HepG2 (cell line): ENCODE measurements around the gene CD58. TPM values are rescaled to one million over a fixed set of nuclear protein-coding genes. Genes with fewer than 3 reads are reported as not detected.

Experiments
- ATAC-seq: fragments of 200-7000 bp; cut with Tn5 transposase; 3 replicates; pipeline ENCODE4 v1.9.1; 2020; ENCODE audit warnings: mild to moderate bottlenecking, moderate library complexity
- BruUV-seq: library from RNA; stranded (reverse); fragments of 400-500 nt; replicated peaks from 2 replicates; lab custom pipeline; 2021; lab: Mats Ljungman, UMichigan
- CTCF ChIA-PET: fragments of 300-600 bp; formaldehyde crosslinking; extraction: SDS; loops from one replicate; lab custom pipeline; 2021; ENCODE audit warnings: low total read pairs, inconsistent platforms, low intra/inter-chr PET ratio; lab: Yijun Ruan, JAX
- POLR2A ChIA-PET: fragments of 350-600 bp; sonication (Branson Sonifier 250); formaldehyde crosslinking; loops from one replicate; lab custom pipeline; 2020; ENCODE audit warnings: antibody characterized with exemption, inconsistent platforms; lab: Yijun Ruan, JAX
- DNase-seq: peaks from one replicate; pipeline ENCODE4 v3.0.0-alpha.2; 2015; ENCODE audit warnings: low spot score
- FAIRE-seq: peaks from 3 replicates; lab custom pipeline; 2011; peaks lifted over from hg19 to GRCh38; lab: Jason Lieb, UNC
- H2AFZ ChIP-seq: one replicate; pipeline ENCODE4 v1.6.1; 2011; ENCODE audit warnings: low read length, inconsistent platforms
- H3K27ac ChIP-seq: fragments of 300-600 bp; 3 replicates; pipeline ENCODE4 v1.8.0; 2011; ENCODE audit warnings: mixed run types, mild to moderate bottlenecking, mixed read lengths, low read length, inconsistent platforms; ENCODE audit not compliant: insufficient read depth; ENCODE audit errors: extremely low read length
- H3K27me3 ChIP-seq, 2 experiments: fragments of 200-600 bp in 1 of 2; 2 replicates in 1 of 2; 3 replicates in 1 of 2; pipeline versions ENCODE4 v1.6.0 to v1.8.0; 2011; ENCODE audit warnings: low read length in 2 of 2, mild to moderate bottlenecking in 2 of 2, moderate library complexity in 2 of 2, inconsistent platforms in 1 of 2; ENCODE audit not compliant: insufficient read depth in 2 of 2, control insufficient read depth in 1 of 2
- H3K36me3 ChIP-seq, 2 experiments: fragments of 200-600 bp in 1 of 2; replicated peaks in 1 of 2; 2 replicates in 1 of 2; 3 replicates in 1 of 2; pipeline versions ENCODE4 v1.5.1 to v1.8.0; 2011; ENCODE audit warnings: low read length in 2 of 2, inconsistent platforms in 1 of 2; ENCODE audit not compliant: insufficient read depth in 2 of 2, control insufficient read depth in 1 of 2
- H3K4me1 ChIP-seq: 2 replicates; pipeline ENCODE4 v1.5.1; 2012; ENCODE audit warnings: low read length, inconsistent platforms; ENCODE audit not compliant: insufficient read depth
- H3K4me2 ChIP-seq: 2 replicates; pipeline ENCODE4 v1.6.0; 2011; ENCODE audit warnings: low read depth, low read length, inconsistent platforms
- H3K4me3 ChIP-seq, 3 experiments: fragments of 200-600 bp in 1 of 3; sonication (generic), shearing (Covaris generic) in 1 of 3; replicated peaks in 1 of 3; 2 replicates each; pipeline ENCODE4 v1.5.1; 2011 to 2016; ENCODE audit warnings: low read length in 3 of 3, inconsistent platforms in 2 of 3, low read depth in 2 of 3, mild to moderate bottlenecking in 2 of 3, control low read depth in 1 of 3, mixed read lengths in 1 of 3; ENCODE audit not compliant: insufficient read depth in 1 of 3
- H3K79me2 ChIP-seq: one replicate; pipeline ENCODE4 v1.6.1; 2011; ENCODE audit warnings: low read length, inconsistent platforms; ENCODE audit not compliant: insufficient read depth
- H3K9ac ChIP-seq: 2 replicates; pipeline ENCODE4 v1.6.0; 2011; ENCODE audit warnings: mild to moderate bottlenecking, low read depth, low read length, inconsistent platforms; ENCODE audit not compliant: insufficient read depth
- H3K9me3 ChIP-seq: 2 replicates; pipeline ENCODE4 v1.5.1; 2012; ENCODE audit warnings: mild to moderate bottlenecking, low read length
- H4K20me1 ChIP-seq: 2 replicates; pipeline ENCODE4 v1.6.0; 2011; ENCODE audit warnings: inconsistent platforms, mild to moderate bottlenecking, low read length, moderate library complexity; ENCODE audit not compliant: insufficient read depth
- FOSL2 ChIP-seq: sonication (generic); formaldehyde crosslinking; IDR thresholded peaks from 2 replicates; pipeline ENCODE4 v1.4.0; 2020; ENCODE audit warnings: missing genetic modification reagents
- FOXA1 ChIP-seq, 2 experiments: fragments of 450-650 bp in 1 of 2; sonication (generic) in 1 of 2; formaldehyde crosslinking in 1 of 2; IDR thresholded peaks; 2 replicates each; pipeline versions ENCODE4 v1.4.0 to v1.6.1; 2016 to 2020; ENCODE audit warnings: missing genetic modification reagents in 1 of 2
- FOXC1 ChIP-seq: sonication (generic); formaldehyde crosslinking; IDR thresholded peaks from 2 replicates; pipeline ENCODE4 v1.8.0; 2022; ENCODE audit warnings: mild to moderate bottlenecking, missing genetic modification reagents, borderline replicate concordance
- HNF4A ChIP-seq: sonication (generic); formaldehyde crosslinking; IDR thresholded peaks from 2 replicates; pipeline ENCODE4 v1.4.0; 2020; ENCODE audit warnings: missing genetic modification reagents
- HNF4G ChIP-seq, 2 experiments: sonication (generic) in 1 of 2; formaldehyde crosslinking in 1 of 2; IDR thresholded peaks; 2 replicates each; pipeline versions ENCODE4 v1.4.0 to v1.6.1; 2011 to 2020; ENCODE audit warnings: borderline replicate concordance in 2 of 2, low read depth in 2 of 2, mild to moderate bottlenecking in 2 of 2, low read length in 1 of 2, missing genetic modification reagents in 1 of 2, moderate library complexity in 1 of 2
- HNRNPUL1 ChIP-seq: fragments of 200-400 bp; formaldehyde crosslinking; IDR thresholded peaks from 2 replicates; pipeline ENCODE4 v1.6.1; 2017; ENCODE audit warnings: low read depth, mild to moderate bottlenecking, low read length, moderate library complexity
- PAXIP1 ChIP-seq: sonication (generic); formaldehyde crosslinking; conservative IDR thresholded peaks from 2 replicates; pipeline ENCODE4 v1.4.0; 2020; ENCODE audit warnings: mild to moderate bottlenecking, missing genetic modification reagents, moderate library complexity
- PHF20 ChIP-seq: sonication (generic); formaldehyde crosslinking; IDR thresholded peaks from 2 replicates; pipeline ENCODE4 v1.5.0; 2020; ENCODE audit warnings: mild to moderate bottlenecking, missing genetic modification reagents
- SALL1 ChIP-seq: sonication (generic); formaldehyde crosslinking; IDR thresholded peaks from 2 replicates; pipeline ENCODE4 v1.8.0; 2022; ENCODE audit warnings: mild to moderate bottlenecking, missing genetic modification reagents
- SOX6 ChIP-seq, 2 experiments: fragments of 450-650 bp in 1 of 2; sonication (generic) in 1 of 2; formaldehyde crosslinking in 1 of 2; IDR thresholded peaks; 2 replicates each; pipeline versions ENCODE4 v1.4.0 to v1.6.1; 2017 to 2020; ENCODE audit warnings: antibody characterized with exemption in 1 of 2, mild to moderate bottlenecking in 1 of 2, missing genetic modification reagents in 1 of 2
- SRF ChIP-seq: IDR thresholded peaks from 2 replicates; pipeline ENCODE4 v1.6.1; 2011; ENCODE audit warnings: mild to moderate bottlenecking, low read depth, low read length, moderate library complexity
- TEAD3 ChIP-seq: optimal IDR thresholded peaks from 2 replicates; pipeline ENCODE3; 2016; ENCODE audit warnings: borderline replicate concordance
- ZNF253 ChIP-seq: sonication (generic); formaldehyde crosslinking; IDR thresholded peaks from 2 replicates; pipeline ENCODE4 v1.8.0; 2022; ENCODE audit warnings: mild to moderate bottlenecking, missing genetic modification reagents, borderline replicate concordance
- ZNF317 ChIP-seq: sonication (generic); formaldehyde crosslinking; IDR thresholded peaks from 2 replicates; pipeline ENCODE4 v1.5.0; 2020; ENCODE audit warnings: mild to moderate bottlenecking, missing genetic modification reagents
- ZNF510 ChIP-seq: sonication (generic); formaldehyde crosslinking; IDR thresholded peaks from 2 replicates; pipeline ENCODE4 v1.4.0; 2020; ENCODE audit warnings: low read depth, mild to moderate bottlenecking, missing genetic modification reagents
- ZNF558 ChIP-seq: sonication (generic); formaldehyde crosslinking; IDR thresholded peaks from 2 replicates; pipeline ENCODE4 v1.9.0; 2022; ENCODE audit warnings: mild to moderate bottlenecking, missing genetic modification reagents, borderline replicate concordance
- ZNF629 ChIP-seq: sonication (generic); formaldehyde crosslinking; conservative IDR thresholded peaks from 2 replicates; pipeline ENCODE4 v1.5.0; 2020; ENCODE audit warnings: missing genetic modification reagents
- ZNF644 ChIP-seq: IDR thresholded peaks from 2 replicates; pipeline ENCODE4 v1.6.1; 2016; ENCODE audit warnings: low read depth
- ZNF772 ChIP-seq: sonication (generic); formaldehyde crosslinking; IDR thresholded peaks from 2 replicates; pipeline ENCODE4 v1.5.0; 2020; ENCODE audit warnings: mild to moderate bottlenecking, missing genetic modification reagents
- ZNF878 ChIP-seq: sonication (generic); formaldehyde crosslinking; IDR thresholded peaks from 2 replicates; pipeline ENCODE4 v1.8.1; 2023; ENCODE audit warnings: mild to moderate bottlenecking, missing genetic modification reagents, moderate library complexity
- WGBS: methylation state at CpG from one replicate; pipeline ENCODE4 v1.1.6; 2017; ENCODE audit warnings: low lambda C conversion rate; 5-methylcytosine and 5-hydroxymethylcytosine counted together
- in situ Hi-C: cut with HindIII; loops from 2 replicates; pipeline ENCODE4 v1.10.0; 2017; ENCODE audit warnings: low pct_unique_long_range_greater_than_20kb; ENCODE audit not compliant: extremely low pct_ligation_motif_present
- intact Hi-C: fragments of 100-400 bp; cut with micrococcal nuclease; formaldehyde crosslinking; loops from one replicate; pipeline ENCODE4 v1.10.0; 2022; ENCODE audit not compliant: unreplicated experiment
- polyA plus RNA-seq, 8 experiments: library from polyadenylated mRNA; depleted of rRNA in 3 of 8; stranded (reverse) in 7 of 8; unstranded in 1 of 8; fragments of >200 nt; fragmentation: Illumina TruSeq in 4 of 8; extraction: Trizol in 4 of 8; gene quantifications; 2 replicates each; pipeline versions ENCODE4 v1.2.1 to v1.2.3, GENCODE V29; 2011 to 2016; ENCODE audit warnings: low read depth in 4 of 8, missing spikeins in 1 of 8, mixed read lengths in 1 of 8; ENCODE audit not compliant: insufficient read depth in 1 of 8
- total RNA-seq, 5 experiments: library from RNA; depleted of rRNA; stranded (reverse); fragments of >200 nt; fragmentation: Illumina TruSeq; extraction: Trizol; gene quantifications; 2 replicates each; pipeline ENCODE4 v1.2.3, GENCODE V29; 2016; ENCODE audit warnings: low read depth in 1 of 5

CD58 gene
- total and polyA plus RNA-seq, 2 of the 13 experiments (the other 11 are each of a cell fraction or from before 2014, with no cell fraction given): 9.4 to 13.5 TPM

- Histone ChIP-seq H3K9ac (peak overlapping the region; percentile 43; the same call in 1 of the 2 replicates), H3K79me2 (peaks cover 32% of the 10 kb centered on the region), H3K36me3 (peaks cover 3 to 12% of the 10 kb centered on the region in 2 experiments), H3K27ac (peak overlapping the region; percentile 55), H3K9me3 (no peaks in the 10 kb centered on the region), H3K4me3 (no peak overlapping the region), H3K4me1 (peaks cover 55% of the 10 kb centered on the region), H2AFZ (no peak overlapping the region), H3K27me3 (no peaks in the 10 kb centered on the region), H3K4me2 (peak overlapping the region; percentile 45), H4K20me1 (peaks cover 8% of the 10 kb centered on the region)
- ChIA-PET CTCF (no interaction called here), POLR2A (interaction anchor here (0.6 to 1.3 kb wide), 4 partner anchors 15 to 400 kb away, joined by 3 to 6 read pairs (median 4); no protein-coding TSS in a partner anchor)
- peak; percentile 88 for ATAC-seq
- peak; percentile 89 for DNase-seq
- peak; percentile 91 for FAIRE-seq
- WGBS: 41% methylated on average over 2 of the region's 3 CpGs
- in situ Hi-C loops (no loop called here), intact Hi-C loops (loop anchor here (5.0 kb wide), 1 partner anchor 63 kb away; the partner anchor contains the start of gene CD58)
- no TSS peak for BruUV-seq
- TF ChIP-seq TEAD3: peak; percentile 15
- no peak for TF ChIP-seq ZNF253 (CRISPR knock-in tag)
- no peak for TF ChIP-seq SOX6 (IDR thresholded peaks at IDR 0.05)
- TF ChIP-seq SOX6 (CRISPR knock-in tag; IDR thresholded peaks at IDR 0.05): peak; percentile 65
- TF ChIP-seq HNF4A: peak; percentile 92
- peak; percentile 64 for TF ChIP-seq HNF4G (IDR thresholded peaks at IDR 0.05; ENCODE audit: borderline replicate concordance, low read depth, low read length)
- peak; percentile 76; the same call in 1 of the 2 replicates for TF ChIP-seq HNF4G (CRISPR knock-in tag; IDR thresholded peaks at IDR 0.05; ENCODE audit: borderline replicate concordance, low read depth)
- no peak for TF ChIP-seq ZNF510 (CRISPR knock-in tag)
- TF ChIP-seq ZNF629 (CRISPR knock-in tag): no peak
- no peak for TF ChIP-seq FOXC1 (CRISPR knock-in tag)
- peak; percentile 69 for TF ChIP-seq FOSL2 (CRISPR knock-in tag)
- no peak for TF ChIP-seq ZNF558 (CRISPR knock-in tag)
- 0 out of 2 replicates have a peak, but pooled peaks have one; percentile 3 for TF ChIP-seq ZNF644 (CRISPR knock-in tag)
- TF ChIP-seq ZNF317 (CRISPR knock-in tag): 0 out of 2 replicates have a peak, but pooled peaks have one; percentile 32
- no peak for TF ChIP-seq SRF
- TF ChIP-seq FOXA1 (IDR thresholded peaks at IDR 0.05): no peak
- TF ChIP-seq FOXA1 (CRISPR knock-in tag; IDR thresholded peaks at IDR 0.05): 0 out of 2 replicates have a peak, but pooled peaks have one; percentile 29
- TF ChIP-seq PAXIP1 (CRISPR knock-in tag): peak; percentile 81
- TF ChIP-seq ZNF878 (CRISPR knock-in tag): peak; percentile 65; the same call in 1 of the 2 replicates
- no peak for TF ChIP-seq HNRNPUL1
- no peak for TF ChIP-seq PHF20 (CRISPR knock-in tag)
- peak; percentile 68 for TF ChIP-seq SALL1
- 0 out of 2 replicates have a peak, but pooled peaks have one; percentile 19 for TF ChIP-seq ZNF772 (CRISPR knock-in tag)
Observed at GRCh38 chr1:116508984-116509980, 61.5 kb downstream of the CD58 start.
